H1 (cell line): ENCODE measurements around the gene COLEC12. TPM values are rescaled to one million over a fixed set of nuclear protein-coding genes. Genes with fewer than 3 reads are reported as not detected.

Source experiments
- CTCF ChIA-PET: fragments of 300-600 bp; sonication (Branson Sonifier 250); formaldehyde crosslinking; loops from one replicate; lab custom pipeline; 2021; ENCODE audit not compliant: partially characterized antibody; lab: Charles Lee
- POLR2A ChIA-PET: fragments of 300-600 bp; sonication (Branson Sonifier 250); formaldehyde crosslinking; loops from one replicate; lab custom pipeline; 2021; ENCODE audit warnings: inconsistent platforms; ENCODE audit not compliant: partially characterized antibody; lab: Charles Lee
- DNase-seq, 2 experiments: peaks; one replicate each; pipeline versions ENCODE4 v3.0.0 to v3.0.0-alpha.2; 2010 to 2022; ENCODE audit warnings: low spot score in 2 of 2, low read depth in 1 of 2, mixed read lengths in 1 of 2
- FAIRE-seq: peaks from 2 replicates; lab custom pipeline; 2011; peaks lifted over from hg19 to GRCh38; lab: Jason Lieb, UNC
- H2AFZ ChIP-seq: 2 replicates; pipeline ENCODE4 v1.8.1; 2012; ENCODE audit warnings: low read length, inconsistent platforms
- H2AK5ac ChIP-seq: 2 replicates; pipeline ENCODE4 v1.6.1; 2013; ENCODE audit warnings: low read depth, low read length
- H2BK120ac ChIP-seq: replicated peaks from 2 replicates; pipeline ENCODE3; 2013; ENCODE audit warnings: low read depth, low read length, inconsistent platforms
- H2BK12ac ChIP-seq: 2 replicates; pipeline ENCODE4 v1.6.1; 2013; ENCODE audit warnings: low read depth, low read length
- H2BK15ac ChIP-seq: 2 replicates; pipeline ENCODE4 v1.6.1; 2013; ENCODE audit warnings: low read length
- H2BK20ac ChIP-seq: 2 replicates; pipeline ENCODE4 v1.6.1; 2013; ENCODE audit warnings: low read length
- H2BK5ac ChIP-seq: 2 replicates; pipeline ENCODE4 v1.6.1; 2013; ENCODE audit warnings: low read depth, low read length
- H3K14ac ChIP-seq: 2 replicates; pipeline ENCODE4 v1.6.1; 2013; ENCODE audit warnings: inconsistent platforms; ENCODE audit not compliant: insufficient read length
- H3K18ac ChIP-seq: 2 replicates; pipeline ENCODE4 v1.6.1; 2013; ENCODE audit warnings: low read length; ENCODE audit errors: extremely low read depth
- H3K23ac ChIP-seq: 2 replicates; pipeline ENCODE4 v1.6.1; 2013; ENCODE audit warnings: inconsistent platforms; ENCODE audit not compliant: insufficient read length
- H3K23me2 ChIP-seq: 2 replicates; pipeline ENCODE4 v1.6.1; 2013; ENCODE audit warnings: low read depth, low read length
- H3K27ac ChIP-seq: 2 replicates; pipeline ENCODE4 v1.6.1; 2011; ENCODE audit warnings: low read depth, low read length, inconsistent platforms
- H3K27me3 ChIP-seq, 4 experiments: replicated peaks in 1 of 4; 1 replicate in 1 of 4; 2 replicates in 3 of 4; pipeline versions ENCODE4 v1.6.1 to v1.8.1; 2011 to 2013; ENCODE audit warnings: low read length in 3 of 4, mild to moderate bottlenecking in 3 of 4, inconsistent platforms in 2 of 4, mixed read lengths in 2 of 4, moderate library complexity in 1 of 4; ENCODE audit not compliant: control insufficient read depth in 3 of 4, insufficient read depth in 3 of 4; ENCODE audit errors: extremely low read depth in 1 of 4
- H3K36me3 ChIP-seq, 4 experiments: 2 replicates each; pipeline versions ENCODE4 v1.6.1 to v1.8.1; 2011 to 2013; ENCODE audit warnings: mild to moderate bottlenecking in 4 of 4, low read length in 3 of 4, moderate library complexity in 2 of 4, control low read depth in 1 of 4, inconsistent platforms in 1 of 4; ENCODE audit not compliant: insufficient read depth in 4 of 4, control insufficient read depth in 2 of 4
- H3K4ac ChIP-seq: replicated peaks from 2 replicates; pipeline ENCODE3; 2013; ENCODE audit warnings: low read length, low read depth, mixed read lengths, inconsistent platforms; ENCODE audit not compliant: insufficient read length
- H3K4me1 ChIP-seq, 4 experiments: replicated peaks in 1 of 4; 1 replicate in 1 of 4; 2 replicates in 3 of 4; pipeline versions ENCODE4 v1.6.1 to v1.8.1; 2011 to 2013; ENCODE audit warnings: low read length in 3 of 4, inconsistent platforms in 2 of 4, mixed read lengths in 1 of 4; ENCODE audit not compliant: insufficient read depth in 4 of 4, control insufficient read depth in 3 of 4
- H3K4me2 ChIP-seq, 2 experiments: 2 replicates each; pipeline versions ENCODE4 v1.6.1 to v1.8.1; 2011 to 2013; ENCODE audit warnings: low read depth in 2 of 2, low read length in 2 of 2, control low read depth in 1 of 2, inconsistent platforms in 1 of 2, mild to moderate bottlenecking in 1 of 2; ENCODE audit not compliant: insufficient read depth in 1 of 2
- H3K4me3 ChIP-seq, 4 experiments: fragments of 200-600, 300-600 bp in 1 of 4; sonication (generic), shearing (Covaris generic), sonication (Bioruptor Twin) in 1 of 4; 2 replicates each; pipeline versions ENCODE4 v1.5.1 to v1.8.1; 2011 to 2016; ENCODE audit warnings: low read length in 4 of 4, low read depth in 3 of 4, control low read depth in 2 of 4, inconsistent platforms in 2 of 4, mild to moderate bottlenecking in 2 of 4, mixed read lengths in 1 of 4, moderate library complexity in 1 of 4; ENCODE audit not compliant: insufficient read depth in 2 of 4; ENCODE audit errors: extremely low read depth in 1 of 4
- H3K56ac ChIP-seq: replicated peaks from 2 replicates; pipeline ENCODE3; 2013; ENCODE audit warnings: low read depth, mild to moderate bottlenecking, mixed read lengths, low read length, inconsistent platforms; ENCODE audit not compliant: insufficient read length
- H3K79me1 ChIP-seq: 2 replicates; pipeline ENCODE4 v1.6.1; 2013; ENCODE audit warnings: low read depth, low read length, control low read depth
- H3K79me2 ChIP-seq, 2 experiments: 2 replicates each; pipeline versions ENCODE4 v1.6.1 to v1.8.1; 2012 to 2013; ENCODE audit warnings: low read length in 2 of 2, mild to moderate bottlenecking in 2 of 2, inconsistent platforms in 1 of 2; ENCODE audit not compliant: insufficient read depth in 2 of 2, control insufficient read depth in 1 of 2
- H3K9ac ChIP-seq, 4 experiments: replicated peaks in 1 of 4; 1 replicate in 1 of 4; 2 replicates in 3 of 4; pipeline versions ENCODE4 v1.6.1 to v1.8.1; 2011 to 2013; ENCODE audit warnings: low read depth in 3 of 4, low read length in 3 of 4, control low read depth in 2 of 4, mild to moderate bottlenecking in 2 of 4, moderate library complexity in 2 of 4, inconsistent platforms in 1 of 4; ENCODE audit errors: extremely low read depth in 1 of 4
- H3K9me3 ChIP-seq, 2 experiments: 2 replicates each; pipeline versions ENCODE4 v1.6.1 to v1.8.1; 2012 to 2013; ENCODE audit warnings: mild to moderate bottlenecking in 2 of 2, moderate library complexity in 2 of 2, control low read depth in 1 of 2, inconsistent platforms in 1 of 2, low read depth in 1 of 2, low read length in 1 of 2, mixed read lengths in 1 of 2; ENCODE audit not compliant: insufficient read depth in 2 of 2
- H4K20me1 ChIP-seq, 2 experiments: replicated peaks in 1 of 2; 2 replicates each; pipeline versions ENCODE3 to v1.8.1; 2011 to 2013; ENCODE audit warnings: inconsistent platforms in 2 of 2, low read length in 2 of 2, mild to moderate bottlenecking in 1 of 2; ENCODE audit not compliant: insufficient read depth in 2 of 2, control insufficient read depth in 1 of 2
- H4K5ac ChIP-seq: 2 replicates; pipeline ENCODE4 v1.6.1; 2013; ENCODE audit warnings: low read length, low read depth, mixed read lengths, inconsistent platforms; ENCODE audit not compliant: insufficient read length
- H4K8ac ChIP-seq: 2 replicates; pipeline ENCODE4 v1.8.0; 2013; ENCODE audit warnings: mild to moderate bottlenecking, moderate library complexity, low read length, inconsistent platforms; ENCODE audit not compliant: insufficient read depth; ENCODE audit errors: extremely low read depth
- H4K91ac ChIP-seq: replicated peaks from 2 replicates; pipeline ENCODE3; 2013; ENCODE audit warnings: low read length, mixed read lengths, inconsistent platforms; ENCODE audit not compliant: insufficient read length
- CHD1 ChIP-seq: IDR thresholded peaks from 2 replicates; pipeline ENCODE4 v1.6.1; 2012; ENCODE audit warnings: low read depth, low read length, improper control_type of control experiment
- CHD2 ChIP-seq: IDR thresholded peaks from 2 replicates; pipeline ENCODE4 v1.6.1; 2012; ENCODE audit warnings: low read length, improper control_type of control experiment
- EGR1 ChIP-seq: IDR thresholded peaks from 2 replicates; pipeline ENCODE4 v1.6.1; 2011; ENCODE audit warnings: low read depth, low read length, borderline replicate concordance
- KDM4A ChIP-seq: IDR thresholded peaks from one replicate; pipeline ENCODE4 v1.7.1; 2012; ENCODE audit warnings: low read depth, mild to moderate bottlenecking, moderate library complexity, low read length, inconsistent platforms; ENCODE audit not compliant: severe bottlenecking
- NRF1 ChIP-seq: IDR thresholded peaks from 2 replicates; pipeline ENCODE4 v1.6.1; 2011; ENCODE audit warnings: mild to moderate bottlenecking, low read depth, low read length, improper control_type of control experiment
- POLR2AphosphoS5 ChIP-seq: IDR thresholded peaks from 2 replicates; pipeline ENCODE4 v1.6.1; 2011; ENCODE audit warnings: low read depth, low read length
- SUZ12 ChIP-seq: fragments of 200-600 bp; sonication (generic); IDR thresholded peaks from 2 replicates; pipeline ENCODE4 v1.6.1; 2012; ENCODE audit warnings: mild to moderate bottlenecking, inconsistent platforms, low read length, moderate library complexity, mixed read lengths
- YY1 ChIP-seq: IDR thresholded peaks from 2 replicates; pipeline ENCODE4 v1.6.1; 2011; ENCODE audit warnings: low read depth, mild to moderate bottlenecking, low read length
- WGBS, 2 experiments: shearing (Covaris generic) in 1 of 2; methylation state at CpG; one replicate each; pipeline versions ENCODE4 v1.1.6 to v1.1.7; 2013 to 2015; ENCODE audit warnings: low lambda C conversion rate in 2 of 2, mixed read lengths in 2 of 2, inconsistent platforms in 1 of 2, low coverage in 1 of 2, missing lambda C conversion rate in 1 of 2; ENCODE audit not compliant: insufficient replicate concordance in 2 of 2, insufficient coverage in 1 of 2, insufficient read length in 1 of 2; ENCODE audit errors: extremely low coverage in 1 of 2, missing lambda C conversion rate in 1 of 2; 5-methylcytosine and 5-hydroxymethylcytosine counted together
- polyA plus RNA-seq, 7 experiments: library from polyadenylated mRNA; depleted of rRNA in 3 of 7; stranded (reverse) in 5 of 7; unstranded in 2 of 7; fragments of >200 nt in 5 of 7; fragments of 200-250 nt in 2 of 7; gene quantifications; 1 replicate in 5 of 7; 2 replicates in 1 of 7; 4 replicates in 1 of 7; pipeline versions ENCODE4 v1.2.1 to v1.2.3, GENCODE V29; 2011 to 2013; ENCODE audit warnings: missing spikeins in 2 of 7, mixed read lengths in 2 of 7
- total RNA-seq: library from RNA; stranded (reverse); fragmentation: NEBNext Ultra II Directional; extraction: Animal tissue kit (Norgen Biotek cat#: 25700); gene quantifications from 2 replicates; pipeline ENCODE4 v1.2.1, GENCODE V29; 2021

Gene COLEC12
- total and polyA plus RNA-seq, 2 of the 8 experiments (the other 6 are each of a cell fraction or from before 2014, with no cell fraction given), result 0.44 to 2.3 TPM

DNA sequence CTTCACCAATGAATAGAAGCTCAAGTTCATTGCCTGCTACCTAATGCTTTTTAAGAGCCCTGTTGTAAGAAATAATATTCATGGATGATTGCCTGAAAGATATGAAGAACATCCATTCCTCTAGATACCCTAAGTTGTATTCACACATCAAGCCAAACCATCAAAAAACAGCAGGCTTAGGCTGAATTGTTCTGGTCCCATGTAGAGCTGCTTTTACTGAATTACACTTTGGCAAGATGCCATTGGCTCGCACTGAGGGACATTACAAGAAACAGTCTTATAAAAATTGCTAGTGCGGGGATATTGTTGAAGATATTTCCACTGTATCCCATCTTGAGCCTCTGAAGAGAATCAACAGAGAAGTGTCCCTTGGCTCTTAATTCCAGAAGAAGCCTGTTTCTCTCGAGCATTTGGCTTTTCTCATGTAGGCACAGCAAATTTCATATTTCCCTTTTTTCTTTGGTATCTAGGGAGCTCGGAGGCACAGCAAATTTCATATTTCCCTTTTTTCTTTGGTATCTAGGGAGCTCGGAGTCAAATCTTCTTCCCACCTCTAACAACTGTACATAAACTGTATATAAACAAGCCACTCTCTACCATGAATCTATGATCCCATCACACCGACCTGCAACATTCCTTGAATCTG lies 107.5 kb downstream of the COLEC12 start:
- H4K20me1 ChIP-seq, result no peaks in the 10 kb centered on the region
- no peaks in the 10 kb centered on the region for H3K79me2 ChIP-seq
- H4K91ac ChIP-seq, result no peak overlapping the region
- H2AK5ac ChIP-seq, result no peak overlapping the region
- 87% methylated on average over 6 of the region's 6 CpGs; no CpG with 5 or more reads in 1 of the 2 experiments for WGBS, 2 experiments
- H3K4me1 ChIP-seq, result peaks cover 0 to 3% (median under 1%) of the 10 kb centered on the region in 4 experiments; a peak in 1 of 7 replicates
- no peak overlapping the region for H3K27ac ChIP-seq
- no peak overlapping the region for H3K18ac ChIP-seq
- no peak overlapping the region for H3K4me2 ChIP-seq
- no peak overlapping the region for H4K8ac ChIP-seq
- no peak overlapping the region for H3K56ac ChIP-seq
- ChIA-PET POLR2A (no interaction called here), CTCF (interaction anchor here (0.6 to 1.0 kb wide), 4 partner anchors 11 to 105 kb away, joined by 3 to 5 read pairs (median 4); no protein-coding TSS in a partner anchor)
- no peaks in the 10 kb centered on the region for H3K79me1 ChIP-seq
- no peak overlapping the region for H2BK15ac ChIP-seq
- no peaks in the 10 kb centered on the region for H3K36me3 ChIP-seq
- no peak overlapping the region for H4K5ac ChIP-seq
- no peak overlapping the region for H2BK120ac ChIP-seq
- H3K4me3 ChIP-seq, result no peak overlapping the region
- H3K27me3 ChIP-seq, result no peaks in the 10 kb centered on the region
- no peaks in the 10 kb centered on the region for H3K23me2 ChIP-seq
- H3K4ac ChIP-seq, result no peak overlapping the region
- H2BK12ac ChIP-seq, result no peak overlapping the region
- DNase-seq (no peak), FAIRE-seq (no peak)
- no peak overlapping the region for H3K14ac ChIP-seq
- H3K23ac ChIP-seq, result no peak overlapping the region
- no peak overlapping the region for H3K9ac ChIP-seq
- H2BK5ac ChIP-seq, result no peak overlapping the region
- H2AFZ ChIP-seq, result no peak overlapping the region
- no peaks in the 10 kb centered on the region for H3K9me3 ChIP-seq
- no peak overlapping the region for H2BK20ac ChIP-seq
- no peak for TF ChIP-seq CHD1
- no peak for TF ChIP-seq CHD2
- no peak for TF ChIP-seq NRF1
- TF ChIP-seq EGR1, result no peak
- no peak for TF ChIP-seq SUZ12
- no peak for TF ChIP-seq YY1
- TF ChIP-seq KDM4A, result no peak
- no peak for TF ChIP-seq POLR2AphosphoS5
